OCI-LY1 (cell line): ENCODE measurements around the gene LCN6.

Experiments used
- EZH2 ChIP-seq: fragments of 200-600 bp; sonication (generic), shearing (Covaris generic); IDR thresholded peaks from 2 replicates; pipeline ENCODE4 v1.8.0; 2017; ENCODE audit warnings: borderline replicate concordance, mixed run types, mild to moderate bottlenecking, antibody characterized with exemption, low read length, moderate library complexity, mixed read lengths
- TF ChIP-seq, protein P1 (sequence below): fragments of 200-600 bp; sonication (generic), shearing (Covaris generic); IDR thresholded peaks from 2 replicates; pipeline ENCODE4 v1.5.1; 2017; ENCODE audit warnings: mild to moderate bottlenecking, antibody characterized with exemption, low read length, moderate library complexity, mixed read lengths

DNA sequence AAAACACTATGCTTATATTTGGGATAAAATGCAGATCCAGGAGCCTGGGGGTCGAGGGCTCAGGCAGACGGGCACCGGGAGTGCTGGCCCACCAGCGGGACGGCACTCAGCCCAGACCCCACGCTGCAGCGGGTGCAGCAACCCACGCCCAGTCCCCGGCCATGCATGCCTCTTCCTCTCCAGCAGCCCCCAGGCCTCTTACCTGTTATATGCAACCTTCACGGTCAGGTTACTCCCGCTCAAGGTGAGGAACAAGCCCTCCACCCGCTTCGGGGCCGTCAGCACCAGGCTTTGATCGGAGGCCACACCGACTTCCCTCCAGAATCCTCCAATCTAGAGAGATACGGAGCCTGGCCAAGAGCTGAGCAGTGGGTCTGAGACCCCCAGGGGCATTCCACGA, 8.5 kb upstream of the LCN6 start:
- TF ChIP-seq EZH2 = no peak
- TF ChIP-seq, protein P1, sequence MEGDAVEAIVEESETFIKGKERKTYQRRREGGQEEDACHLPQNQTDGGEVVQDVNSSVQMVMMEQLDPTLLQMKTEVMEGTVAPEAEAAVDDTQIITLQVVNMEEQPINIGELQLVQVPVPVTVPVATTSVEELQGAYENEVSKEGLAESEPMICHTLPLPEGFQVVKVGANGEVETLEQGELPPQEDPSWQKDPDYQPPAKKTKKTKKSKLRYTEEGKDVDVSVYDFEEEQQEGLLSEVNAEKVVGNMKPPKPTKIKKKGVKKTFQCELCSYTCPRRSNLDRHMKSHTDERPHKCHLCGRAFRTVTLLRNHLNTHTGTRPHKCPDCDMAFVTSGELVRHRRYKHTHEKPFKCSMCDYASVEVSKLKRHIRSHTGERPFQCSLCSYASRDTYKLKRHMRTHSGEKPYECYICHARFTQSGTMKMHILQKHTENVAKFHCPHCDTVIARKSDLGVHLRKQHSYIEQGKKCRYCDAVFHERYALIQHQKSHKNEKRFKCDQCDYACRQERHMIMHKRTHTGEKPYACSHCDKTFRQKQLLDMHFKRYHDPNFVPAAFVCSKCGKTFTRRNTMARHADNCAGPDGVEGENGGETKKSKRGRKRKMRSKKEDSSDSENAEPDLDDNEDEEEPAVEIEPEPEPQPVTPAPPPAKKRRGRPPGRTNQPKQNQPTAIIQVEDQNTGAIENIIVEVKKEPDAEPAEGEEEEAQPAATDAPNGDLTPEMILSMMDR = no peak
